ENCODE results near the gene CFAP20.

The CFAP20 gene

DNA sequence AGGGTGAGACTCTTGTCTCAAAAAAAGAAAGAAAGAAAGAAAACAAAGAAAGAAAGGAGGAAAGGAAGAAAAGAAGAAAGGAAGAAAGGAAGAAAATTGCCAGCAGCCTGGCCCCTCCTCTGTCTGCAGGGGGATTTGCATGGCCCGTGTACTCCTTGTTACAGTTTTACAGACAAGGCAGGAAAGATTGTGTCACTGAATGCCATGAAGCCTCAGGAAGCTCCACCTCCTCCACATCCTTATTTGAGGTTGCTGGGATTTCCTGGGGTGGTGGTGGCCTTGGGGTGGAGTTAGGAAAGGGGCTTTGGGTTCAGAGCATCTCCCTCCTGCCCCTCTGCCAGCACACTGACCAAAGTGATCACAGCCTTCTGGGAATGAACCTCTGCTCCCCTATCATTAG is 23.6 kb downstream of the CFAP20 start:
- H3K27ac ChIP-seq (ENCODE audit: low read depth, low read length, poor library complexity, severe bottlenecking) = no peak overlapping the region
- no peaks in the 10 kb centered on the region for H3K9me2 ChIP-seq (ENCODE audit: low read depth, low read length)
- H3K4me2 ChIP-seq (ENCODE audit: low read length) = no peak overlapping the region
- TF ChIP-seq, protein P1, sequence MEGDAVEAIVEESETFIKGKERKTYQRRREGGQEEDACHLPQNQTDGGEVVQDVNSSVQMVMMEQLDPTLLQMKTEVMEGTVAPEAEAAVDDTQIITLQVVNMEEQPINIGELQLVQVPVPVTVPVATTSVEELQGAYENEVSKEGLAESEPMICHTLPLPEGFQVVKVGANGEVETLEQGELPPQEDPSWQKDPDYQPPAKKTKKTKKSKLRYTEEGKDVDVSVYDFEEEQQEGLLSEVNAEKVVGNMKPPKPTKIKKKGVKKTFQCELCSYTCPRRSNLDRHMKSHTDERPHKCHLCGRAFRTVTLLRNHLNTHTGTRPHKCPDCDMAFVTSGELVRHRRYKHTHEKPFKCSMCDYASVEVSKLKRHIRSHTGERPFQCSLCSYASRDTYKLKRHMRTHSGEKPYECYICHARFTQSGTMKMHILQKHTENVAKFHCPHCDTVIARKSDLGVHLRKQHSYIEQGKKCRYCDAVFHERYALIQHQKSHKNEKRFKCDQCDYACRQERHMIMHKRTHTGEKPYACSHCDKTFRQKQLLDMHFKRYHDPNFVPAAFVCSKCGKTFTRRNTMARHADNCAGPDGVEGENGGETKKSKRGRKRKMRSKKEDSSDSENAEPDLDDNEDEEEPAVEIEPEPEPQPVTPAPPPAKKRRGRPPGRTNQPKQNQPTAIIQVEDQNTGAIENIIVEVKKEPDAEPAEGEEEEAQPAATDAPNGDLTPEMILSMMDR (IDR thresholded peaks at IDR 0.05; ENCODE audit: low read length) = no peak
- no peak for TF ChIP-seq EZH2 (IDR thresholded peaks at IDR 0.05; ENCODE audit: borderline replicate concordance, low read length)
- no peaks in the 10 kb centered on the region for H3K9me3 ChIP-seq (ENCODE audit: low read length)
- no peaks in the 10 kb centered on the region for H3F3A ChIP-seq (ENCODE audit: insufficient read depth, low read length)
- H3K9ac ChIP-seq (ENCODE audit: low read length) = no peak overlapping the region
- no peak overlapping the region for H2AFZ ChIP-seq (ENCODE audit: low read length)
- no peaks in the 10 kb centered on the region for H3K4me1 ChIP-seq (ENCODE audit: insufficient read depth, low read length, severe bottlenecking)
- no peak overlapping the region for H3K4me3 ChIP-seq (ENCODE audit: low read depth, low read length, poor library complexity, severe bottlenecking)
- no peaks in the 10 kb centered on the region for H3K79me2 ChIP-seq (ENCODE audit: insufficient read depth, low read length)
- H3K36me3 ChIP-seq (ENCODE audit: insufficient read depth, low read length) = no peaks in the 10 kb centered on the region
- no peaks in the 10 kb centered on the region for H4K20me1 ChIP-seq (ENCODE audit: insufficient read depth, low read length)
- no peaks in the 10 kb centered on the region for H3K27me3 ChIP-seq (ENCODE audit: insufficient read depth, low read length)

DNA sequence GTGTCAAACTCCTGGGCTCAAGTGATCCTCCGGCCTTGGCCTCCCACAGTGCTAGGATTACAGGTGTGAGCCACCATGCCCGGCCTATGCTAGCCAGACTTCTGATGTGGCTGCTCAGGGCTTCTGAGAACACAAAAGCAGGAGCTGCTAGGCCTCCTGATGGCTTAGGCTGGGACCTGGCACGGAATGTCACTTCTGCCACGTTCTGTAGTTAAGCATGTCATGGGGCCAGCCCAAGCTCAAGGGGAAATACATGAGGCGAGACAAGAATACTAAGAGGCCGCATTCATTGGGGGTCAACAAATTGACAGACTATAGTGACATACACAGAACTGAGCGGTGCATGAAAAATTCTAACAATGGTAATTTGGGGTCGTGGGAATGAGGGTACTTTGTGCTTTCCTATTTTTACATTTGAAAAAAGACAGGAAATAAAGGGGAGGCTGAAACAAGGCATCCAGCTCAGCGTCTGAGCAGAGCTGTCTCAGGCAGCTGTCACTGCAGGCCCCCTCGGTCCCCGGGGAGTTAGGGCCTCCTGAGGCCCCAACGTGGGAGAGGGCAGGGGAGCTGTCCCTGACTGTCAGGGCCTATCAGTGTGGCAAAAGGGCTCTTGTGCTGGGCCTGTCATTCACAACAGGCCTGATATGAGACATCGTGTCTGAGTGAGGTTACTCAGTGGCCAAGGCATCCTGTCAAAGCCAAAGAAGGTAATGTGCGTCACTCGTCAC is 26.4 kb downstream of the CFAP20 start:
- no peak overlapping the region for H3K27ac ChIP-seq (ENCODE audit: low read depth, low read length, poor library complexity, severe bottlenecking)
- no peaks in the 10 kb centered on the region for H3K36me3 ChIP-seq (ENCODE audit: insufficient read depth, low read length)
- H3F3A ChIP-seq (ENCODE audit: insufficient read depth, low read length) = no peaks in the 10 kb centered on the region
- no peak overlapping the region for H3K4me2 ChIP-seq (ENCODE audit: low read length)
- no peaks in the 10 kb centered on the region for H4K20me1 ChIP-seq (ENCODE audit: insufficient read depth, low read length)
- H3K9me2 ChIP-seq (ENCODE audit: low read depth, low read length) = no peaks in the 10 kb centered on the region
- H3K79me2 ChIP-seq (ENCODE audit: insufficient read depth, low read length) = no peaks in the 10 kb centered on the region
- no peak for TF ChIP-seq EZH2 (IDR thresholded peaks at IDR 0.05; ENCODE audit: borderline replicate concordance, low read length)
- TF ChIP-seq, protein P1 (IDR thresholded peaks at IDR 0.05; ENCODE audit: low read length) = no peak
- H3K9me3 ChIP-seq (ENCODE audit: low read length) = no peaks in the 10 kb centered on the region
- no peaks in the 10 kb centered on the region for H3K27me3 ChIP-seq (ENCODE audit: insufficient read depth, low read length)
- H2AFZ ChIP-seq (ENCODE audit: low read length) = no peak overlapping the region
- no peak overlapping the region for H3K9ac ChIP-seq (ENCODE audit: low read length)
- no peaks in the 10 kb centered on the region for H3K4me1 ChIP-seq (ENCODE audit: insufficient read depth, low read length, severe bottlenecking)
- no peak overlapping the region for H3K4me3 ChIP-seq (ENCODE audit: low read depth, low read length, poor library complexity, severe bottlenecking)

DNA sequence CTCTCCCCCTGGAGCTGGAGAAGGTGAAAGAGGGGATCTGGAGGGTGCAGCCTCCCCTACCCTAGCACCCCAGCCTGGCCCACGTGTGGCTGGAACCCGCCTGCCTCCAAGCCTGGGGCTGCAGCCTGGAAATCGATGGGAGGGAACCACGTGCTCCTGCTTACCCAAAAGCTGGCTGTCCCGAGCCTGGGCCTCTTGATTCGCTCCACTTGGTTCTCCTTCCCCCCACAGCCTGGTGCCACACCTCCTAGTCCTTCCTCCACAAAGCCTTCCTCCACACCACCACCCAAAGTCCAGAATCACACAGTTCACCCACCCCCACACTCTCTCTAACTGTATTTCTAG is 29.3 kb downstream of the CFAP20 start:
- TF ChIP-seq EZH2 (IDR thresholded peaks at IDR 0.05; ENCODE audit: borderline replicate concordance, low read length) = no peak
- TF ChIP-seq, protein P1 (IDR thresholded peaks at IDR 0.05; ENCODE audit: low read length) = no peak
- Histone ChIP-seq H4K20me1 (ENCODE audit: insufficient read depth, low read length) (no peaks in the 10 kb centered on the region), H3K4me3 (ENCODE audit: low read depth, low read length, poor library complexity, severe bottlenecking) (no peak overlapping the region), H2AFZ (ENCODE audit: low read length) (no peak overlapping the region), H3K79me2 (ENCODE audit: insufficient read depth, low read length) (no peaks in the 10 kb centered on the region), H3K27ac (ENCODE audit: low read depth, low read length, poor library complexity, severe bottlenecking) (no peak overlapping the region), H3K27me3 (ENCODE audit: insufficient read depth, low read length) (no peaks in the 10 kb centered on the region), H3K9me3 (ENCODE audit: low read length) (no peaks in the 10 kb centered on the region), H3F3A (ENCODE audit: insufficient read depth, low read length) (no peaks in the 10 kb centered on the region), H3K9ac (ENCODE audit: low read length) (no peak overlapping the region), H3K4me1 (ENCODE audit: insufficient read depth, low read length, severe bottlenecking) (no peaks in the 10 kb centered on the region), H3K9me2 (ENCODE audit: low read depth, low read length) (no peaks in the 10 kb centered on the region), H3K36me3 (ENCODE audit: insufficient read depth, low read length) (no peaks in the 10 kb centered on the region), H3K4me2 (ENCODE audit: low read length) (no peak overlapping the region)
